ENCODE measurements around the gene SSTR3. TPM values are rescaled to one million over a fixed set of nuclear protein-coding genes. Genes with fewer than 3 reads are reported as not detected.

The SSTR3 gene
- total RNA-seq, 1 donor from 2014 or later = not detected

- peaks cover 3% of the 10 kb centered on the region for H3K27me3 Mint-ChIP-seq (ENCODE audit: unreplicated experiment)
- peaks cover 2% of the 10 kb centered on the region for H3K4me1 Mint-ChIP-seq (ENCODE audit: low read depth, unreplicated experiment)
- no peak for TF ChIP-seq CTCF (IDR thresholded peaks at IDR 0.05; ENCODE audit: partially characterized antibody, unreplicated experiment)
- no peak overlapping the region for H3K27ac Mint-ChIP-seq (ENCODE audit: unreplicated experiment)
- H3K36me3 Mint-ChIP-seq (ENCODE audit: unreplicated experiment) = no peaks in the 10 kb centered on the region
- DNase-seq = no peak
- H3K4me3 Mint-ChIP-seq (ENCODE audit: unreplicated experiment) = no peak overlapping the region
- peaks cover 4% of the 10 kb centered on the region for H3K9me3 Mint-ChIP-seq (ENCODE audit: unreplicated experiment)
Measured at GRCh38 chr22:37184380-37184755, 27.9 kb downstream of the SSTR3 start.

GRCh38 chr22:37183432-37184379, 28.6 kb downstream of the SSTR3 start:
- TF ChIP-seq CTCF (IDR thresholded peaks at IDR 0.05; ENCODE audit: partially characterized antibody, unreplicated experiment) = no peak
- H3K36me3 Mint-ChIP-seq (ENCODE audit: unreplicated experiment) = no peaks in the 10 kb centered on the region

GRCh38 chr22:37182949-37183245, 29.4 kb downstream of the SSTR3 start:
- Mint-ChIP-seq H3K27me3 (ENCODE audit: unreplicated experiment) (peaks cover 3% of the 10 kb centered on the region), H3K4me1 (ENCODE audit: low read depth, unreplicated experiment) (peaks cover 4% of the 10 kb centered on the region), H3K9me3 (ENCODE audit: unreplicated experiment) (peaks cover 4% of the 10 kb centered on the region), H3K36me3 (ENCODE audit: unreplicated experiment) (no peaks in the 10 kb centered on the region), H3K4me3 (ENCODE audit: unreplicated experiment) (no peak overlapping the region), H3K27ac (ENCODE audit: unreplicated experiment) (no peak overlapping the region)
- TF ChIP-seq CTCF (IDR thresholded peaks at IDR 0.05; ENCODE audit: partially characterized antibody, unreplicated experiment) = no peak
- peak; percentile 5 for DNase-seq

More at GRCh38 chr22:37183432-37184379, 28.6 kb downstream of the SSTR3 start:
- Mint-ChIP-seq H3K9me3 (ENCODE audit: unreplicated experiment) (peaks cover 4% of the 10 kb centered on the region), H3K4me1 (ENCODE audit: low read depth, unreplicated experiment) (peaks cover 2% of the 10 kb centered on the region), H3K27me3 (ENCODE audit: unreplicated experiment) (peaks cover 3% of the 10 kb centered on the region), H3K4me3 (ENCODE audit: unreplicated experiment) (no peak overlapping the region), H3K27ac (ENCODE audit: unreplicated experiment) (no peak overlapping the region)
- peak; percentile 14 for DNase-seq

- Mint-ChIP-seq H3K4me1 (ENCODE audit: low read depth, unreplicated experiment) (peaks cover 4% of the 10 kb centered on the region), H3K4me3 (ENCODE audit: unreplicated experiment) (no peak overlapping the region), H3K27ac (ENCODE audit: unreplicated experiment) (no peak overlapping the region), H3K9me3 (ENCODE audit: unreplicated experiment) (peaks cover 6% of the 10 kb centered on the region), H3K36me3 (ENCODE audit: unreplicated experiment) (no peaks in the 10 kb centered on the region), H3K27me3 (ENCODE audit: unreplicated experiment) (peaks cover 1% of the 10 kb centered on the region)
- no peak for TF ChIP-seq CTCF (IDR thresholded peaks at IDR 0.05; ENCODE audit: partially characterized antibody, unreplicated experiment)
- DNase-seq = peak; percentile 10
Measured at GRCh38 chr22:37182101-37182948, 30.0 kb downstream of the SSTR3 start.

Data from glutamatergic neuron (in vitro differentiated cells).